HCT116 (cell line): Measurements from ENCODE around the gene SULT1A1.

Source experiments
- EZH2phosphoT487 ChIP-seq: fragments of 200-600 bp; IDR thresholded peaks from 2 replicates; pipeline ENCODE4 v1.6.1; 2018; ENCODE audit warnings: antibody characterized with exemption, borderline replicate concordance
- POLR2A ChIP-seq: IDR thresholded peaks from 2 replicates; pipeline ENCODE4 v1.7.0; 2011; ENCODE audit warnings: borderline replicate concordance; ENCODE audit not compliant: insufficient read depth, insufficient read length; ENCODE audit errors: extremely low read depth
- RAD21 ChIP-seq: IDR thresholded peaks from 2 replicates; pipeline ENCODE4 v1.6.1; 2012; ENCODE audit warnings: low read depth, mild to moderate bottlenecking
- TF ChIP-seq, protein P1 (sequence below), 3 experiments: fragments of 200-600 bp in 1 of 3; sonication (generic) in 1 of 3; IDR thresholded peaks in 2 of 3; conservative IDR thresholded peaks in 1 of 3; 2 replicates each; pipeline ENCODE4 v1.5.1; 2012 to 2017; ENCODE audit warnings: low read depth in 2 of 3, low read length in 2 of 3, antibody characterized with exemption in 1 of 3, borderline replicate concordance in 1 of 3, control low read depth in 1 of 3, mild to moderate bottlenecking in 1 of 3, mixed read lengths in 1 of 3, mixed run types in 1 of 3, moderate library complexity in 1 of 3; ENCODE audit not compliant: insufficient read depth in 1 of 3
- TF ChIP-seq, protein P2 (sequence below): IDR thresholded peaks from 2 replicates; pipeline ENCODE4 v1.6.1; 2012; ENCODE audit warnings: low read depth

DNA sequence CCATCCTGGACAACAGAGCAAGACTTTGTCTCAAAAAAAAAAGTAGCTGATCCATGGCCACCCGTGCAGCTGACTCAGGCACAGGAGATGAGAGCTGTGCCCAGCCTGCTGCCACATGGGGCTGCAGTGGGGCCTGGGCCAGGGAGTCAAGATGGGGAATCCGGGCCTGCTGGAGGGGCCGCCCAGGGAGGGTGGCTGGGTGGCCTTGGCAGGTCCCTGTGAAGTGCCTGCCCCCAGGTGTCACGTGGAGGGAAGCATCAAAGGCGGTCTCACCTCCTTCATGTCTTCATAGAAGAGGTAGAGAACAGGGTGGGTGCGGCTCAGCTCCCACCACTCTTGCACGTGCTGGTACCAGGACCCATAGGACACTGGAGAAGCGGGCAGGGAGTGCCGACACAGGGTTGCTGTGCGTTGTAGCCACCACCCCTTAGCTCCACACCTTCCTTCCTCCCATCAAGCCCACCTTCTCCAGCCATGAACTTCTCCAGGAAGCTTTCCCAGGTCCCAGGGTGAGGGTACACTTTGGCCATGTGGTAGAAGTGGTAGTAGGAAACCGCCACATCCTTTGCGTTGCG is 16.8 kb downstream of the SULT1A1 start:
- TF ChIP-seq, protein P1, sequence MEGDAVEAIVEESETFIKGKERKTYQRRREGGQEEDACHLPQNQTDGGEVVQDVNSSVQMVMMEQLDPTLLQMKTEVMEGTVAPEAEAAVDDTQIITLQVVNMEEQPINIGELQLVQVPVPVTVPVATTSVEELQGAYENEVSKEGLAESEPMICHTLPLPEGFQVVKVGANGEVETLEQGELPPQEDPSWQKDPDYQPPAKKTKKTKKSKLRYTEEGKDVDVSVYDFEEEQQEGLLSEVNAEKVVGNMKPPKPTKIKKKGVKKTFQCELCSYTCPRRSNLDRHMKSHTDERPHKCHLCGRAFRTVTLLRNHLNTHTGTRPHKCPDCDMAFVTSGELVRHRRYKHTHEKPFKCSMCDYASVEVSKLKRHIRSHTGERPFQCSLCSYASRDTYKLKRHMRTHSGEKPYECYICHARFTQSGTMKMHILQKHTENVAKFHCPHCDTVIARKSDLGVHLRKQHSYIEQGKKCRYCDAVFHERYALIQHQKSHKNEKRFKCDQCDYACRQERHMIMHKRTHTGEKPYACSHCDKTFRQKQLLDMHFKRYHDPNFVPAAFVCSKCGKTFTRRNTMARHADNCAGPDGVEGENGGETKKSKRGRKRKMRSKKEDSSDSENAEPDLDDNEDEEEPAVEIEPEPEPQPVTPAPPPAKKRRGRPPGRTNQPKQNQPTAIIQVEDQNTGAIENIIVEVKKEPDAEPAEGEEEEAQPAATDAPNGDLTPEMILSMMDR (IDR thresholded peaks at IDR 0.05 in 2 of 3, conservative IDR thresholded peaks at IDR 0.05 in 1 of 3; ENCODE audit: borderline replicate concordance in 1 of 3, insufficient read depth in 1 of 3, low read depth in 2 of 3, low read length in 2 of 3), result no peak
- TF ChIP-seq, protein P2, sequence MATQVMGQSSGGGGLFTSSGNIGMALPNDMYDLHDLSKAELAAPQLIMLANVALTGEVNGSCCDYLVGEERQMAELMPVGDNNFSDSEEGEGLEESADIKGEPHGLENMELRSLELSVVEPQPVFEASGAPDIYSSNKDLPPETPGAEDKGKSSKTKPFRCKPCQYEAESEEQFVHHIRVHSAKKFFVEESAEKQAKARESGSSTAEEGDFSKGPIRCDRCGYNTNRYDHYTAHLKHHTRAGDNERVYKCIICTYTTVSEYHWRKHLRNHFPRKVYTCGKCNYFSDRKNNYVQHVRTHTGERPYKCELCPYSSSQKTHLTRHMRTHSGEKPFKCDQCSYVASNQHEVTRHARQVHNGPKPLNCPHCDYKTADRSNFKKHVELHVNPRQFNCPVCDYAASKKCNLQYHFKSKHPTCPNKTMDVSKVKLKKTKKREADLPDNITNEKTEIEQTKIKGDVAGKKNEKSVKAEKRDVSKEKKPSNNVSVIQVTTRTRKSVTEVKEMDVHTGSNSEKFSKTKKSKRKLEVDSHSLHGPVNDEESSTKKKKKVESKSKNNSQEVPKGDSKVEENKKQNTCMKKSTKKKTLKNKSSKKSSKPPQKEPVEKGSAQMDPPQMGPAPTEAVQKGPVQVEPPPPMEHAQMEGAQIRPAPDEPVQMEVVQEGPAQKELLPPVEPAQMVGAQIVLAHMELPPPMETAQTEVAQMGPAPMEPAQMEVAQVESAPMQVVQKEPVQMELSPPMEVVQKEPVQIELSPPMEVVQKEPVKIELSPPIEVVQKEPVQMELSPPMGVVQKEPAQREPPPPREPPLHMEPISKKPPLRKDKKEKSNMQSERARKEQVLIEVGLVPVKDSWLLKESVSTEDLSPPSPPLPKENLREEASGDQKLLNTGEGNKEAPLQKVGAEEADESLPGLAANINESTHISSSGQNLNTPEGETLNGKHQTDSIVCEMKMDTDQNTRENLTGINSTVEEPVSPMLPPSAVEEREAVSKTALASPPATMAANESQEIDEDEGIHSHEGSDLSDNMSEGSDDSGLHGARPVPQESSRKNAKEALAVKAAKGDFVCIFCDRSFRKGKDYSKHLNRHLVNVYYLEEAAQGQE, result no peak
- TF ChIP-seq POLR2A (no peak), RAD21 (no peak), EZH2phosphoT487 (no peak)
